H9 (cell line): Measurements from ENCODE around the gene TNIK. TPM values are rescaled to one million over a fixed set of nuclear protein-coding genes. Genes with fewer than 3 reads are reported as not detected.

Experiments
- DNase-seq: peaks from one replicate; pipeline ENCODE4 v3.0.0-alpha.2; 2017
- H2AFZ ChIP-seq: one replicate; pipeline ENCODE4 v1.6.1; 2013; ENCODE audit warnings: mild to moderate bottlenecking, low read length, control low read depth, moderate library complexity
- H2AK5ac ChIP-seq: 2 replicates; pipeline ENCODE4 v1.6.1; 2013; ENCODE audit warnings: low read length, control low read depth, mixed read lengths; ENCODE audit not compliant: insufficient read length
- H2BK120ac ChIP-seq: one replicate; pipeline ENCODE4 v1.6.1; 2013; ENCODE audit warnings: low read depth, mild to moderate bottlenecking, low read length, control low read depth, inconsistent platforms; ENCODE audit not compliant: poor library complexity, severe bottlenecking
- H2BK12ac ChIP-seq: 2 replicates; pipeline ENCODE4 v1.6.1; 2013; ENCODE audit warnings: low read length, control low read depth, mixed read lengths, low read depth; ENCODE audit not compliant: insufficient read length
- H2BK15ac ChIP-seq: 2 replicates; pipeline ENCODE4 v1.6.1; 2013; ENCODE audit warnings: low read depth, low read length, control low read depth
- H2BK20ac ChIP-seq: one replicate; pipeline ENCODE4 v1.6.1; 2013; ENCODE audit warnings: low read depth, mild to moderate bottlenecking, low read length, control low read depth, inconsistent platforms; ENCODE audit not compliant: poor library complexity, severe bottlenecking
- H2BK5ac ChIP-seq: 2 replicates; pipeline ENCODE4 v1.6.1; 2013; ENCODE audit warnings: low read length, control low read depth, mixed read lengths; ENCODE audit not compliant: insufficient read length
- H3K14ac ChIP-seq: 2 replicates; pipeline ENCODE4 v1.6.1; 2013; ENCODE audit warnings: low read length, control low read depth; ENCODE audit not compliant: insufficient read depth
- H3K18ac ChIP-seq: 2 replicates; pipeline ENCODE4 v1.6.1; 2013; ENCODE audit warnings: low read depth, mild to moderate bottlenecking, mixed read lengths, low read length, control low read depth; ENCODE audit not compliant: insufficient read length
- H3K23ac ChIP-seq: 2 replicates; pipeline ENCODE4 v1.6.1; 2013; ENCODE audit warnings: low read length, control low read depth, mixed read lengths, low read depth; ENCODE audit not compliant: insufficient read length
- H3K23me2 ChIP-seq: 2 replicates; pipeline ENCODE4 v1.6.1; 2013; ENCODE audit warnings: low read depth, mild to moderate bottlenecking, mixed read lengths, low read length, control low read depth; ENCODE audit not compliant: insufficient read length, poor library complexity, severe bottlenecking
- H3K27ac ChIP-seq: 2 replicates; pipeline ENCODE4 v1.5.1; 2013; ENCODE audit warnings: low read length, control low read depth, mixed read lengths, low read depth; ENCODE audit not compliant: insufficient read length
- H3K27me3 ChIP-seq: 2 replicates; pipeline ENCODE4 v1.6.1; 2013; ENCODE audit warnings: low read length, control low read depth, inconsistent platforms; ENCODE audit not compliant: insufficient read depth
- H3K4ac ChIP-seq: 2 replicates; pipeline ENCODE4 v1.6.1; 2013; ENCODE audit warnings: low read depth, mild to moderate bottlenecking, control low read depth, inconsistent platforms, low read length, moderate library complexity
- H3K4me1 ChIP-seq: 2 replicates; pipeline ENCODE4 v1.6.1; 2013; ENCODE audit warnings: low read length, control low read depth, inconsistent platforms; ENCODE audit not compliant: insufficient read depth
- H3K4me2 ChIP-seq: 2 replicates; pipeline ENCODE4 v1.6.1; 2013; ENCODE audit warnings: low read length, control low read depth, mixed read lengths; ENCODE audit not compliant: insufficient read length, insufficient read depth
- H3K56ac ChIP-seq: 2 replicates; pipeline ENCODE4 v1.6.1; 2013; ENCODE audit warnings: low read depth, mild to moderate bottlenecking, mixed read lengths, low read length, control low read depth; ENCODE audit not compliant: insufficient read length
- H3K79me1 ChIP-seq: 2 replicates; pipeline ENCODE4 v1.6.1; 2013; ENCODE audit warnings: low read depth, mild to moderate bottlenecking, moderate library complexity, low read length, control low read depth, inconsistent platforms; ENCODE audit not compliant: insufficient read depth, poor library complexity, severe bottlenecking
- H3K79me2 ChIP-seq: 2 replicates; pipeline ENCODE4 v1.6.1; 2013; ENCODE audit warnings: low read length, control low read depth, inconsistent platforms; ENCODE audit not compliant: insufficient read depth
- H3K9ac ChIP-seq: 2 replicates; pipeline ENCODE4 v1.6.1; 2013; ENCODE audit warnings: low read length, control low read depth, mixed read lengths; ENCODE audit not compliant: insufficient read length; ENCODE audit errors: extremely low read depth
- H3K9me3 ChIP-seq: one replicate; pipeline ENCODE4 v1.6.1; 2013; ENCODE audit warnings: low read depth, low read length, inconsistent platforms; ENCODE audit not compliant: control insufficient read depth
- H3T11ph ChIP-seq: one replicate; pipeline ENCODE4 v1.6.1; 2013; ENCODE audit warnings: mild to moderate bottlenecking, low read length, control low read depth, inconsistent platforms
- H4K20me1 ChIP-seq: one replicate; pipeline ENCODE4 v1.6.1; 2013; ENCODE audit not compliant: control insufficient read depth, insufficient read length, insufficient read depth
- H4K5ac ChIP-seq: 2 replicates; pipeline ENCODE4 v1.6.1; 2013; ENCODE audit warnings: low read depth, mild to moderate bottlenecking, mixed read lengths, low read length, control low read depth; ENCODE audit not compliant: insufficient read length
- H4K8ac ChIP-seq: replicated peaks from 2 replicates; pipeline ENCODE4 v1.6.1; 2013; ENCODE audit warnings: low read length, control low read depth, mixed read lengths, low read depth; ENCODE audit not compliant: insufficient read length
- H4K91ac ChIP-seq: 2 replicates; pipeline ENCODE4 v1.6.1; 2013; ENCODE audit warnings: low read depth, mild to moderate bottlenecking, moderate library complexity, mixed read lengths, low read length, control low read depth; ENCODE audit not compliant: insufficient read length
- H3K27ac Mint-ChIP-seq, 3 experiments: 2 replicates in 2 of 3; 3 replicates in 1 of 3; pipeline ENCODE4 v1.8.0; 2020 to 2021; ENCODE audit warnings: mixed read lengths in 3 of 3, mild to moderate bottlenecking in 1 of 3, moderate library complexity in 1 of 3
- H3K27me3 Mint-ChIP-seq: 2 replicates; pipeline ENCODE4 v1.8.0; 2021; ENCODE audit warnings: low read depth, mild to moderate bottlenecking, moderate library complexity, mixed read lengths
- H3K36me3 Mint-ChIP-seq, 3 experiments: 2 replicates in 2 of 3; 3 replicates in 1 of 3; pipeline ENCODE4 v1.8.0; 2020 to 2021; ENCODE audit warnings: low read depth in 3 of 3, mixed read lengths in 3 of 3; ENCODE audit not compliant: insufficient read depth in 1 of 3
- H3K4me1 Mint-ChIP-seq, 2 experiments: 2 replicates each; pipeline ENCODE4 v1.8.0; 2020; ENCODE audit warnings: mixed read lengths in 2 of 2
- H3K4me3 Mint-ChIP-seq, 2 experiments: 2 replicates in 1 of 2; 3 replicates in 1 of 2; pipeline ENCODE4 v1.8.0; 2020 to 2021; ENCODE audit warnings: mild to moderate bottlenecking in 2 of 2, mixed read lengths in 2 of 2, moderate library complexity in 1 of 2
- H3K9me3 Mint-ChIP-seq, 2 experiments: 2 replicates in 1 of 2; 3 replicates in 1 of 2; pipeline ENCODE4 v1.8.0; 2020; ENCODE audit warnings: mild to moderate bottlenecking in 2 of 2, mixed read lengths in 2 of 2, moderate library complexity in 1 of 2
- CTCF ChIP-seq: fragments of 200-600 bp; sonication (generic); conservative IDR thresholded peaks from 3 replicates; pipeline ENCODE4 v1.8.0; 2021; ENCODE audit warnings: antibody characterized with exemption, mild to moderate bottlenecking
- WGBS: extraction: QIAGEN DNeasy Blood & Tissue Kit; methylation state at CpG from one replicate; pipeline ENCODE4 v1.1.7; 2013; ENCODE audit warnings: missing lambda C conversion rate, low lambda C conversion rate, mixed read lengths; ENCODE audit not compliant: insufficient read length; ENCODE audit errors: extremely low coverage; 5-methylcytosine and 5-hydroxymethylcytosine counted together
- total RNA-seq: library from RNA; stranded (reverse); gene quantifications from 2 replicates; pipeline ENCODE4 v1.2.1, GENCODE V29; 2021

Gene TNIK
- total RNA-seq, 1 experiment from 2014 or later = 15.9 TPM

DNA sequence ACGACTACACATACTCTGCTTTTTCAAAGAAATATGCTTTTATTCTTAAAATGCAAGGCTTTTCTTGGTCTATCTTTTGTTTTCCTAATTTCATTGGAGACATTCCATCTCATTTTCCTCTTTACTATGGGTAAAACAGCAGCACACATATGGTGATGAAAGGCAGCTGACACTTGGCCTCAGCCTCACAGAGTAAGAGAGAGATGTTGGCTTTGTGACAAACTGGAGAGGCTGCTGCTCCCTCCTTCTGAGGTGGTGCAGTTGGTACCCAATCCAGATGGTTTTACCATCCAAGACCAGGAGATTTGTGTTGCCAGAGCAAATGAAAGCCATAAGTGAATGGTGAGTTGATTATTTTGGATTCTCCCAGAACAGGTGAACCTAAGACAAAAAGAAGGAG, 420.5 kb downstream of the TNIK start:
- Histone ChIP-seq H2BK15ac (no peak overlapping the region), H2AK5ac (no peak overlapping the region), H2BK12ac (no peak overlapping the region), H3K14ac (no peak overlapping the region), H3T11ph (no peak overlapping the region), H3K4me1 (no peaks in the 10 kb centered on the region), H4K8ac (no peak overlapping the region), H3K79me2 (no peaks in the 10 kb centered on the region), H3K9me3 (no peaks in the 10 kb centered on the region), H3K27me3 (no peaks in the 10 kb centered on the region), H2BK5ac (no peak overlapping the region), H2AFZ (no peak overlapping the region), H3K79me1 (no peaks in the 10 kb centered on the region), H3K27ac (no peak overlapping the region), H3K4ac (no peak overlapping the region), H3K18ac (no peak overlapping the region), H3K56ac (no peak overlapping the region), H4K5ac (no peak overlapping the region), H3K23me2 (no peaks in the 10 kb centered on the region), H2BK120ac (no peak overlapping the region), H4K91ac (no peak overlapping the region), H3K23ac (no peak overlapping the region), H3K9ac (no peak overlapping the region), H4K20me1 (no peaks in the 10 kb centered on the region), H2BK20ac (no peak overlapping the region), H3K4me2 (no peak overlapping the region)
- DNase-seq = no peak
- Mint-ChIP-seq H3K36me3 (no peaks in the 10 kb centered on the region), H3K27ac (no peak overlapping the region), H3K9me3 (no peaks in the 10 kb centered on the region), H3K4me1 (peaks cover 12 to 13% of the 10 kb centered on the region in 2 experiments), H3K4me3 (no peak overlapping the region), H3K27me3 (no peaks in the 10 kb centered on the region)
- TF ChIP-seq CTCF = no peak
- WGBS = no CpG with 5 or more reads among the region's 1 CpG
